Psoas muscle (tissue), 8 donors: Measurements from ENCODE around the gene RELN. TPM values are rescaled to one million over a fixed set of nuclear protein-coding genes. Genes with fewer than 3 reads are reported as not detected.
"Not testable (repeated sequence)": the region's sequence is repeated elsewhere in the genome, so short reads cannot be mapped to it uniquely, and the experiment has no call there.

Source experiments
- ATAC-seq, 4 donors: fragments of 200-7000 bp; cut with Tn5 transposase; one replicate each; pipeline ENCODE4 v1.9.1; 2020; ENCODE audit warnings: moderate library complexity in 3 of 4, mild to moderate bottlenecking in 2 of 4
- DNase-seq, 2 donors: peaks; one replicate each; pipeline ENCODE4 v3.0.0-alpha.2; 2020
- H3K27ac ChIP-seq: fragments of 200-600 bp; one replicate; pipeline ENCODE4 v1.8.0; 2022
- H3K27me3 ChIP-seq, 3 donors: fragments of 200-600 bp in 1 of 3; one replicate each; pipeline versions ENCODE4 v1.6.1 to v1.8.0; 2013 to 2022; ENCODE audit warnings: low read length in 2 of 3, mild to moderate bottlenecking in 2 of 3, moderate library complexity in 1 of 3; ENCODE audit not compliant: insufficient read depth in 3 of 3
- H3K36me3 ChIP-seq, 2 donors: fragments of 200-600 bp in 1 of 2; one replicate each; pipeline versions ENCODE4 v1.6.1 to v1.8.0; 2013 to 2022; ENCODE audit warnings: low read depth in 1 of 2, mild to moderate bottlenecking in 1 of 2, moderate library complexity in 1 of 2; ENCODE audit not compliant: insufficient read depth in 1 of 2
- H3K4me1 ChIP-seq: fragments of 200-600 bp; one replicate; pipeline ENCODE4 v1.8.0; 2022
- H3K4me3 ChIP-seq: fragments of 200-600 bp; one replicate; pipeline ENCODE4 v1.8.0; 2022; ENCODE audit warnings: mild to moderate bottlenecking
- H3K9me3 ChIP-seq: fragments of 200-600 bp; one replicate; pipeline ENCODE4 v1.8.0; 2022
- WGBS, 3 donors: extraction: QIAGEN DNeasy Blood & Tissue Kit; methylation state at CpG; one replicate each; pipeline versions ENCODE4 v1.1.6 to v1.1.7; 2013; 5-methylcytosine and 5-hydroxymethylcytosine counted together
- intact Hi-C, 2 donors: fragments of 100-400 bp; cut with DNase I; formaldehyde crosslinking; loops; one replicate each; pipeline versions ENCODE4 v1.11.0 to v1.14.2; 2022
- polyA plus RNA-seq, 3 donors: library from polyadenylated mRNA; stranded (reverse); fragments of 200-250 nt; gene quantifications; one replicate each; pipeline ENCODE4 v1.2.3, GENCODE V29; 2013
- total RNA-seq, 4 donors: library from RNA; stranded (reverse); fragmentation: NEBNext Ultra II Directional in 2 of 4; extraction: Animal tissue kit (Norgen Biotek cat#: 25700) in 2 of 4; gene quantifications; one replicate each; pipeline versions ENCODE4 v1.2.1 to v1.2.4, GENCODE V29; 2021 to 2023
- TF ChIP-seq, protein P1 (sequence below): fragments of 200-600 bp; IDR thresholded peaks from one replicate; pipeline ENCODE4 v1.8.0; 2022; ENCODE audit warnings: antibody characterized with exemption
- donor health status: healthy with polysubstance abuse.
- donor health status: DM: no; HTN: no; CAD: no; lungs with moderate emphysema.
- donor health status: Bipolar disorder and iron deficiency.
- donor health status: healthy.
- donor health status: DM: yes; HTN: yes; CAD: no.
- donor health status: DM: no; HTN: no; CAD: no.
- donor health status: DM: no; HTN: no; CAD: no.
- donor health status: DM: yes; HTN: yes; CAD: no.

The RELN gene
- total and polyA plus RNA-seq, 7 donors, result 0.10 to 0.44 (median 0.32) TPM

DNA sequence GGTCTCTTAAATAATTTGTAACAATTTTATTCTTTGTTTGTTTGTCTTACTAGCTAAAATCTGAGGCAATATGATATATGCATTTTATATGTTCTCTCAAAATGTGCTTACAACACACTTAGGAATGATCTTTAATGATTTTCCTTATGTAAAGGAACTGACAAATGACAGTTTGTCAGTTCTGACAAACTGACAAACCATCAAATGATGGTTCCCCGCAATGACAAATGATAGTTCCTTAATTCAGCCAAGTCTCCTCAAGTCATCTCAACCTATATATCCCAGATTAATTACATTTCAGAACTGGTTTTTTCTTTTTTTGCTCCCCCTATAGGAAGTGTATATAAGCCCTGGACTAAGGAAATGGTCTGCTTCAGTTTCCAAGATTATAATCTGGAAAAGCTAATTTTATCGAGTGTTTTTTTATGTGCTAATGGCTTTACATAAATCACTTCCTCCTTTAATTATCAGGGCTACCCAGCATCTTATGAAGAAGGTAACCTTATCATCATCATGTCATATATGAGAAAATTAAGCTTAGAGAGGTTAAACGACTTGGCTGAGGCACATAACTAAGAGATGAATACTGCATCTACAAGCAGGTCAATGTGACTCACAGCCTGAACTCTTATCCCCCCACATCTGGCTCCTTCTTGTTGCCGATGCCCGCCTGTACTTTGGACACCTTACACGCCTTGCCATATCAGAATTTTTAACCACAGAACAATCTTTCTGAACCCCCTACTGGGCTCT, 75.1 kb downstream of the RELN start:
- H3K27me3 ChIP-seq, result no peaks in the 10 kb centered on the region
- ATAC-seq, result no peak

GRCh38 chr7:103912891-103913605, 76.4 kb downstream of the RELN start:
- Histone ChIP-seq H3K4me1 (no peaks in the 10 kb centered on the region), H3K4me3 (no peak overlapping the region), H3K27me3 (no peaks in the 10 kb centered on the region), H3K27ac (no peak overlapping the region), H3K36me3 (no peaks in the 10 kb centered on the region), H3K9me3 (no peaks in the 10 kb centered on the region)
- ATAC-seq, result no peak
- TF ChIP-seq, protein P1, sequence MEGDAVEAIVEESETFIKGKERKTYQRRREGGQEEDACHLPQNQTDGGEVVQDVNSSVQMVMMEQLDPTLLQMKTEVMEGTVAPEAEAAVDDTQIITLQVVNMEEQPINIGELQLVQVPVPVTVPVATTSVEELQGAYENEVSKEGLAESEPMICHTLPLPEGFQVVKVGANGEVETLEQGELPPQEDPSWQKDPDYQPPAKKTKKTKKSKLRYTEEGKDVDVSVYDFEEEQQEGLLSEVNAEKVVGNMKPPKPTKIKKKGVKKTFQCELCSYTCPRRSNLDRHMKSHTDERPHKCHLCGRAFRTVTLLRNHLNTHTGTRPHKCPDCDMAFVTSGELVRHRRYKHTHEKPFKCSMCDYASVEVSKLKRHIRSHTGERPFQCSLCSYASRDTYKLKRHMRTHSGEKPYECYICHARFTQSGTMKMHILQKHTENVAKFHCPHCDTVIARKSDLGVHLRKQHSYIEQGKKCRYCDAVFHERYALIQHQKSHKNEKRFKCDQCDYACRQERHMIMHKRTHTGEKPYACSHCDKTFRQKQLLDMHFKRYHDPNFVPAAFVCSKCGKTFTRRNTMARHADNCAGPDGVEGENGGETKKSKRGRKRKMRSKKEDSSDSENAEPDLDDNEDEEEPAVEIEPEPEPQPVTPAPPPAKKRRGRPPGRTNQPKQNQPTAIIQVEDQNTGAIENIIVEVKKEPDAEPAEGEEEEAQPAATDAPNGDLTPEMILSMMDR, result no peak
- intact Hi-C loops, result no loop called here
- DNase-seq, result no peak
- WGBS, 3 donors, result 16 to 29% (median 18%) methylated on average over 1 of the region's 1 CpG

More for the DNA sequence above, 75.1 kb downstream of the RELN start:
- no peak overlapping the region for H3K27ac ChIP-seq
- H3K9me3 ChIP-seq, result no peaks in the 10 kb centered on the region
- H3K36me3 ChIP-seq, result no peaks in the 10 kb centered on the region
- H3K4me3 ChIP-seq, result no peak overlapping the region
- no peak for DNase-seq
- TF ChIP-seq, protein P1, result no peak
- no peaks in the 10 kb centered on the region for H3K4me1 ChIP-seq
- intact Hi-C loops, result no loop called here
- 79 to 83% (median 83%) methylated on average over 6 of the region's 6 CpGs for WGBS, 3 donors

- H3K4me3 ChIP-seq, DNase-seq, ATAC-seq, H3K27me3 ChIP-seq, H3K27ac ChIP-seq, H3K36me3 ChIP-seq, H3K4me1 ChIP-seq, H3K9me3 ChIP-seq, intact Hi-C loops: not testable (repeated sequence)
- WGBS, 3 donors, result 87 to 100% (median 100%) methylated on average over 1 of the region's 1 CpG
Measured at GRCh38 chr7:103911015-103911414, 78.4 kb downstream of the RELN start.

GRCh38 chr7:103905997-103906396, 83.5 kb downstream of the RELN start:
- TF ChIP-seq, protein P1, result no peak
- no peaks in the 10 kb centered on the region for H3K4me1 ChIP-seq
- H3K4me3 ChIP-seq, result no peak overlapping the region
- no peaks in the 10 kb centered on the region for H3K36me3 ChIP-seq
- DNase-seq (no peak), ATAC-seq (no peak)
- H3K27me3 ChIP-seq, result no peaks in the 10 kb centered on the region
- WGBS, 3 donors, result 38 to 54% (median 53%) methylated on average over 2 of the region's 2 CpGs
- intact Hi-C loops, result no loop called here
- H3K27ac ChIP-seq, result no peak overlapping the region
- H3K9me3 ChIP-seq, result no peaks in the 10 kb centered on the region

DNA sequence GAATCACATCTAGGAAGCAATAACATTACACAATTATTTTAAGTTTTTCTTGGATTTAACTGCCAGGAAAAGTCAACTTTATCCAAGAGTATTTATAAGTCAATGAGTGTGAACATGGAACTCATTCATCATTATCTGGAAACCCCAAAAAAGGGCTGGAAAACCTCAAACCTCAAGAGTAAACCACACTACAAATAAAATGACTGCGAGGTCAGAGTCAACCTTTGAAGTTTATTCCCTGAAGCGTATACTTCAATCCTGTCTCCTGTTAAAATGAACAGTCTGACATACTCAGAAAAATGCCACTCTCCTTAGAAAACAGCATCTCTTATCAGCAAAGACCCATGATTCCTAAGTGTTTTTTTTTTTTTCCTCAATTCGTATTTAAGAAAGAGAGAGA, 86.5 kb downstream of the RELN start:
- intact Hi-C loops, result no loop called here
- Histone ChIP-seq H3K9me3 (no peaks in the 10 kb centered on the region), H3K27ac (no peak overlapping the region), H3K4me1 (no peaks in the 10 kb centered on the region), H3K4me3 (no peak overlapping the region), H3K36me3 (no peaks in the 10 kb centered on the region), H3K27me3 (no peaks in the 10 kb centered on the region)
- ATAC-seq, result no peak
- DNase-seq, result no peak
- 29 to 32% (median 31%) methylated on average over 3 of the region's 3 CpGs for WGBS, 3 donors
- TF ChIP-seq, protein P1, result no peak

- DNase-seq, H3K27me3 ChIP-seq, H3K36me3 ChIP-seq, H3K27ac ChIP-seq, H3K4me3 ChIP-seq, H3K4me1 ChIP-seq, H3K9me3 ChIP-seq, intact Hi-C loops, ATAC-seq: not testable (repeated sequence)
- WGBS, 3 donors, result 71 to 80% (median 75%) methylated on average over 4 of the region's 4 CpGs
Measured at GRCh38 chr7:103896826-103897225, 92.6 kb downstream of the RELN start.
